Naive thymus-derived CD4-positive, alpha-beta T cell (primary cell): Measurements from ENCODE around the gene SH3D19. TPM values are rescaled to one million over a fixed set of nuclear protein-coding genes. Genes with fewer than 3 reads are reported as not detected.
"Not testable (repeated sequence)": the region's sequence is repeated elsewhere in the genome, so short reads cannot be mapped to it uniquely, and the experiment has no call there.

ENCODE experiments used
- ATAC-seq: fragments of 150-1000 bp; cut with Tn5 transposase; 2 replicates; pipeline ENCODE4 v1.10.0; 2021; ENCODE audit warnings: mild to moderate bottlenecking, moderate library complexity
- CTCF ChIA-PET: fragments of 350-600 bp; sonication (Branson Sonifier 250); formaldehyde crosslinking; loops from one replicate; lab custom pipeline; 2021; ENCODE audit warnings: antibody characterized with exemption; lab: Charles Lee
- POLR2A ChIA-PET: fragments of 350-600 bp; sonication (Branson Sonifier 250); formaldehyde crosslinking; loops from one replicate; lab custom pipeline; 2021; ENCODE audit warnings: antibody characterized with exemption, inconsistent platforms; lab: Charles Lee
- DNase-seq, 9 donors: peaks; one replicate each; pipeline versions ENCODE4 v3.0.0 to v3.0.0-alpha.2; 2020 to 2022; ENCODE audit warnings: mixed read lengths in 1 of 9
- H3K27ac ChIP-seq: one replicate; pipeline ENCODE4 v1.7.0; 2013; ENCODE audit warnings: mild to moderate bottlenecking, low read depth, low read length, moderate library complexity
- H3K27me3 ChIP-seq, 2 donors: one replicate each; pipeline ENCODE4 v1.7.0; 2013; ENCODE audit warnings: low read length in 2 of 2, mild to moderate bottlenecking in 2 of 2, moderate library complexity in 2 of 2; ENCODE audit not compliant: control insufficient read depth in 2 of 2, insufficient read depth in 2 of 2
- H3K36me3 ChIP-seq, 3 experiments: 1 replicate in 2 of 3; 2 replicates in 1 of 3; pipeline ENCODE4 v1.7.0; 2013; ENCODE audit warnings: low read length in 3 of 3, mild to moderate bottlenecking in 3 of 3, moderate library complexity in 1 of 3; ENCODE audit not compliant: insufficient read depth in 3 of 3, control insufficient read depth in 2 of 3
- H3K4me1 ChIP-seq, 2 donors: one replicate each; pipeline ENCODE4 v1.7.0; 2013; ENCODE audit warnings: low read length in 2 of 2, mild to moderate bottlenecking in 2 of 2, moderate library complexity in 1 of 2; ENCODE audit not compliant: control insufficient read depth in 2 of 2, insufficient read depth in 2 of 2
- H3K4me3 ChIP-seq: 2 replicates; pipeline ENCODE4 v1.7.0; 2013; ENCODE audit warnings: mild to moderate bottlenecking, low read length
- H3K9me3 ChIP-seq, 3 experiments: 1 replicate in 2 of 3; 2 replicates in 1 of 3; pipeline ENCODE4 v1.7.0; 2013; ENCODE audit warnings: low read length in 3 of 3; ENCODE audit not compliant: control insufficient read depth in 2 of 3
- H3K27ac Mint-ChIP-seq, 9 donors: one replicate each; pipeline ENCODE4 v1.8.0; 2020 to 2022; ENCODE audit warnings: mixed read lengths in 9 of 9, mild to moderate bottlenecking in 8 of 9, moderate library complexity in 5 of 9, inconsistent platforms in 2 of 9
- H3K27me3 Mint-ChIP-seq, 5 donors: one replicate each; pipeline ENCODE4 v1.8.0; 2021 to 2022; ENCODE audit warnings: mixed read lengths in 5 of 5, mild to moderate bottlenecking in 1 of 5
- H3K36me3 Mint-ChIP-seq, 5 donors: one replicate each; pipeline ENCODE4 v1.8.0; 2020 to 2022; ENCODE audit warnings: mixed read lengths in 5 of 5, mild to moderate bottlenecking in 3 of 5, inconsistent platforms in 1 of 5
- H3K4me1 Mint-ChIP-seq, 7 donors: one replicate each; pipeline ENCODE4 v1.8.0; 2020 to 2022; ENCODE audit warnings: mixed read lengths in 7 of 7, mild to moderate bottlenecking in 3 of 7, inconsistent platforms in 1 of 7
- H3K4me3 Mint-ChIP-seq, 10 donors: one replicate each; pipeline ENCODE4 v1.8.0; 2020 to 2022; ENCODE audit warnings: mild to moderate bottlenecking in 10 of 10, mixed read lengths in 10 of 10, moderate library complexity in 6 of 10, inconsistent platforms in 2 of 10
- H3K9me3 Mint-ChIP-seq, 11 donors: one replicate each; pipeline ENCODE4 v1.8.0; 2020 to 2022; ENCODE audit warnings: mixed read lengths in 11 of 11, mild to moderate bottlenecking in 4 of 11, inconsistent platforms in 1 of 11, moderate library complexity in 1 of 11
- intact Hi-C, 2 donors: fragments of 100-400 bp; cut with micrococcal nuclease; formaldehyde crosslinking; loops; one replicate each; pipeline ENCODE4 v1.15.1; 2023
- polyA plus RNA-seq, 2 donors: library from polyadenylated mRNA; unstranded; fragments of 300-500 nt; fragmentation: Illumina TruSeq; gene quantifications; one replicate each; pipeline ENCODE4 v1.2.3, GENCODE V29; 2021
- total RNA-seq, 6 experiments: library from RNA in 5 of 6; stranded (reverse) in 5 of 6; gene quantifications; 1 replicate in 5 of 6; 2 replicates in 1 of 6; pipeline ENCODE4 v1.2.3 and lab custom pipeline; 2021 to 2026

SH3D19 gene
- total and polyA plus RNA-seq, 7 experiments from 2014 or later = 0.66 to 1.8 (median 1.0) TPM; not detected in 2

DNA sequence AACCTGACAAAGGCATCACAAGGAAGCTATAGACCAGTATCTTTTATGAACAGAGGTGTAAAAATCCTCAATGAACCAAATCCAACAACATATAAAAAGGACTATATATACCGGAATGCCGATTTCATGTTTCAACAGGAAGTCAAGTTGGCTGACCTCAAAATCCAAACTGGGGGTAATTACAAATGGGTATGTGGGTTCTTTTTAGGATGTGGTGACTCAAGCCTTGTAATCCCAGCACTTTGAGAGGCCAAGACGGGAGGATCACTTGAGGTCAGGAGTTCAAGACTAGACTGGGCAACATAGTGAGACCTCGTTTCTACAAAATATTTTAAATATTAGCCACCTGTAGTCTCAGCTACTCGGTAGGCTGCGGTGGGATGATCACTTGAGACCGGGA is 38.0 kb downstream of the SH3D19 start:
- no peak for ATAC-seq
- Histone ChIP-seq H3K27me3 (no peaks in the 10 kb centered on the region), H3K4me3 (no peak overlapping the region), H3K36me3 (no peaks in the 10 kb centered on the region), H3K9me3 (no peaks in the 10 kb centered on the region), H3K27ac (no peak overlapping the region), H3K4me1 (no peaks in the 10 kb centered on the region)
- no peak overlapping the region for H3K27ac Mint-ChIP-seq
- H3K4me1 Mint-ChIP-seq = no peaks in the 10 kb centered on the region
- H3K9me3 Mint-ChIP-seq = peaks cover 0 to 30% (median 9%) of the 10 kb centered on the region in 11 donors
- intact Hi-C loops = no loop called here
- ChIA-PET POLR2A (no interaction called here), CTCF (no interaction called here)
- H3K27me3 Mint-ChIP-seq = peaks cover 0 to 6% (median 0%) of the 10 kb centered on the region in 5 donors
- H3K4me3 Mint-ChIP-seq = no peak overlapping the region
- no peak for DNase-seq
- peaks cover 0 to 6% (median 0%) of the 10 kb centered on the region in 5 donors for H3K36me3 Mint-ChIP-seq

- CTCF ChIA-PET = no interaction called here
- POLR2A ChIA-PET = no interaction called here
- no peaks in the 10 kb centered on the region for H3K4me1 Mint-ChIP-seq
- DNase-seq (no peak), ATAC-seq (no peak)
- peaks cover 0 to 6% (median 0%) of the 10 kb centered on the region in 5 donors for H3K36me3 Mint-ChIP-seq
- H3K4me1 ChIP-seq = no peaks in the 10 kb centered on the region
- intact Hi-C loops = no loop called here
- peaks cover 0 to 9% (median 6%) of the 10 kb centered on the region in 5 donors for H3K27me3 Mint-ChIP-seq
- no peak overlapping the region for H3K27ac Mint-ChIP-seq
- no peak overlapping the region for H3K27ac ChIP-seq
- H3K27me3 ChIP-seq = no peaks in the 10 kb centered on the region
- H3K36me3 ChIP-seq = no peaks in the 10 kb centered on the region
- no peak overlapping the region for H3K4me3 ChIP-seq
- no peaks in the 10 kb centered on the region for H3K9me3 ChIP-seq
- H3K4me3 Mint-ChIP-seq = no peak overlapping the region
- peaks cover 0 to 29% (median 8%) of the 10 kb centered on the region in 11 donors for H3K9me3 Mint-ChIP-seq
Observed at GRCh38 chr4:151284534-151285245, 40.7 kb downstream of the SH3D19 start.

DNA sequence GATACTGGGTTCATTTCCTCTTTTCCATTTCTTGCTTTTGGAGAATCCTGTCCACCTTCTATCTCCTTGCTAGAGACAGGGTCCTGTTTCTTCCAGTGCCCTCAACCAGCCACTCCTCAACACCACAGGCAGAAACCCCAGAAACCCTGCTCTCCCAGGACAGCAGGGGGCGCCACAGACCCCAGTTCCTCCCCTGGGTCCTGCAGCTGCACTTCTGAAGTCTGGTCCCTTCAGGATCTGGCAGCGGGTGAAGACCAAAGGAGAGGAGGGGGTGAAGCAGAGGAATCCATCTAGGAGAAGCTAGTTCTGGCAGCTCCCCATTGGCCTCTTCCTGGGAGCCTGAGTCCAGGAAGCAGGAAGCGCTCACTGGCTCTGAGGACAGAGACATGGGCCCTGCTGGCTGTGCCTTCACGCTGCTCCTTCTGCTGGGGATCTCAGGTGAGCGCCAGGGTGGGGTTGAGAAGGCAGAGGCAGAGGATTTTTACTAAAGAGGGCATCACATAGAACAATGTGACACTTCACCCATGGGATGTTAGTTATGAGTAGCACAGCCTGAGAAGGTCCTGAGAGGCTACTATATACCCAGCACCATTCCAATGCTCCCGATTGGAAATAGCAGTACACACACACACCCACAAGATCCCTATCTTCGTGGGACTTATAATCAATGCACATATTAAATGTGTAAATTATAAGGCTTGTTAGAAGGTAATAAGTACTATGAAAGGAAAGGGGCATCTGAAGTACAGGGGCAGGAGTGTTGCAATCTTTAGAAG is 48.4 kb downstream of the SH3D19 start, which contains the start of gene PRSS48:
PRSS48 (plus strand) TSS at position 375 of the 776 bp plus-strand sequence; CDS start at position 387, 12 bp downstream.
- H3K27ac Mint-ChIP-seq = no peak within 1 kb of the TSS
- CTCF ChIA-PET = no interaction called here

GRCh38 chr4:151268905-151269304 is 56.5 kb downstream of the SH3D19 start:
- CTCF ChIA-PET, POLR2A ChIA-PET, H3K9me3 ChIP-seq, H3K36me3 ChIP-seq, intact Hi-C loops, DNase-seq, H3K4me1 ChIP-seq, H3K36me3 Mint-ChIP-seq, ATAC-seq, H3K27ac Mint-ChIP-seq, H3K27me3 ChIP-seq, H3K4me3 Mint-ChIP-seq, H3K27ac ChIP-seq, H3K4me3 ChIP-seq, H3K4me1 Mint-ChIP-seq, H3K27me3 Mint-ChIP-seq: not testable (repeated sequence)
- H3K9me3 Mint-ChIP-seq = peaks cover 0 to 17% (median 0%) of the 10 kb centered on the region in 11 donors

More for the DNA sequence above, 48.4 kb downstream of the SH3D19 start, which contains the start of gene PRSS48:
- Histone ChIP-seq H3K4me1 (no peaks in the 10 kb centered on the region), H3K9me3 (no peaks in the 10 kb centered on the region), H3K27ac (no peak within 1 kb of the TSS), H3K36me3 (no peaks in the 10 kb centered on the region), H3K4me3 (no peak within 1 kb of the TSS), H3K27me3 (no peaks in the 10 kb centered on the region)
- POLR2A ChIA-PET = no interaction called here
- DNase-seq (peak in 7 of 9 donors; percentile 1 to 53 (median 8)), ATAC-seq (no peak)
- H3K4me3 Mint-ChIP-seq = no peak within 1 kb of the TSS
- no peaks in the 10 kb centered on the region for H3K4me1 Mint-ChIP-seq
- H3K9me3 Mint-ChIP-seq = no peaks in the 10 kb centered on the region
- no peaks in the 10 kb centered on the region for H3K36me3 Mint-ChIP-seq
- H3K27me3 Mint-ChIP-seq = peaks cover 0 to 24% (median 12%) of the 10 kb centered on the region in 5 donors
- intact Hi-C loops = loop anchor here (5.0 kb wide), 2 partner anchors 85 to 1110 kb away; no protein-coding TSS in a partner anchor

DNA sequence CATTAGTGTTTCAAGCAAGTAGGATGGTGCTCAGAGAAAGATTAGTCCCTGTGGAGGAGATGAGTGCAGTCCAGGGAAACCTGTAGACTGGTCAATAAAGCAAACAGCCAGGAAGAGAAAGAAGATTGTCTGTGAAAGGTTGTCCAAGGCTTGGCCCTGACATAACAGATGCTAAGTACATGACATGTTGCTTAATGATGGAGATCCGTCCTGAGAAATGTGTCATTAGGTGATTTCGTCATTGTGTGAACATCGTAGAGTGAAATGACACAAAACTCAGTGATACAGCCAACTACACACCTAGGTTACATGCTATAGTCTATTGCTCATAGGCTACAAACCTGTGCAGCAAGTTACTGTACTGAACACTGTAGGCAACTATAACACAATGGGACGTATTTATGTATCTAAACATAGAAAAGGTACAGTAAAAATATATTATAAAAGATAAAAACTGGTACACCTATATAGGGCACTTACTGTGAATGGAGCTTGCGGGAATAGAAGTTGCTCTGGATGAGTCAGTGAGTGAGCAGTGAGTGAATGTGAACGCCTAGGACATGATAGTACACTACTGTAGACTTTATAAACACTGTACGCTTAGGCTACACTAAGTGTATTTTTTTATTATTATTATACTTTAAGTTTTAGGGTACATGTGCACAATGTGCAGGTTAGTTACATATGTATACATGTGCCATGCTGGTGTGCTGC is 57.4 kb downstream of the SH3D19 start:
- H3K27ac Mint-ChIP-seq = no peak overlapping the region
- intact Hi-C loops = no loop called here
- peaks cover 0 to 2% (median 0%) of the 10 kb centered on the region in 5 donors for H3K36me3 Mint-ChIP-seq
- no peak overlapping the region for H3K4me3 Mint-ChIP-seq
- Histone ChIP-seq H3K27ac (no peak overlapping the region), H3K36me3 (no peaks in the 10 kb centered on the region), H3K4me1 (no peaks in the 10 kb centered on the region), H3K9me3 (no peaks in the 10 kb centered on the region), H3K27me3 (no peaks in the 10 kb centered on the region), H3K4me3 (no peak overlapping the region)
- peaks cover 0 to 7% (median 0%) of the 10 kb centered on the region in 5 donors for H3K27me3 Mint-ChIP-seq
- ATAC-seq = no peak
- no peaks in the 10 kb centered on the region for H3K4me1 Mint-ChIP-seq
- ChIA-PET POLR2A (no interaction called here), CTCF (no interaction called here)
- DNase-seq = no peak
- peaks cover 0 to 22% (median 0%) of the 10 kb centered on the region in 11 donors for H3K9me3 Mint-ChIP-seq

- Histone ChIP-seq H3K9me3 (no peaks in the 10 kb centered on the region), H3K27me3 (no peaks in the 10 kb centered on the region), H3K27ac (no peak overlapping the region), H3K4me3 (no peak overlapping the region), H3K36me3 (no peaks in the 10 kb centered on the region), H3K4me1 (no peaks in the 10 kb centered on the region)
- Mint-ChIP-seq H3K27ac (no peak overlapping the region), H3K36me3 (peaks cover 0 to 2% (median 0%) of the 10 kb centered on the region in 5 donors), H3K4me1 (no peaks in the 10 kb centered on the region), H3K9me3 (peaks cover 0 to 22% (median 0%) of the 10 kb centered on the region in 11 donors), H3K27me3 (peaks cover 0 to 7% (median 0%) of the 10 kb centered on the region in 5 donors), H3K4me3 (no peak overlapping the region)
- ChIA-PET CTCF (no interaction called here), POLR2A (no interaction called here)
- intact Hi-C loops = no loop called here
- ATAC-seq (no peak), DNase-seq (no peak)
Observed at GRCh38 chr4:151267104-151267503, 58.3 kb downstream of the SH3D19 start.
